GM10847 (cell line): Measurements from ENCODE around the gene SBK3.

ENCODE experiments used
- POLR2A ChIP-seq: IDR thresholded peaks from 2 replicates; pipeline ENCODE4 v1.6.1; 2011; ENCODE audit not compliant: insufficient read length; ENCODE audit errors: extremely low read depth

Gene SBK3

DNA sequence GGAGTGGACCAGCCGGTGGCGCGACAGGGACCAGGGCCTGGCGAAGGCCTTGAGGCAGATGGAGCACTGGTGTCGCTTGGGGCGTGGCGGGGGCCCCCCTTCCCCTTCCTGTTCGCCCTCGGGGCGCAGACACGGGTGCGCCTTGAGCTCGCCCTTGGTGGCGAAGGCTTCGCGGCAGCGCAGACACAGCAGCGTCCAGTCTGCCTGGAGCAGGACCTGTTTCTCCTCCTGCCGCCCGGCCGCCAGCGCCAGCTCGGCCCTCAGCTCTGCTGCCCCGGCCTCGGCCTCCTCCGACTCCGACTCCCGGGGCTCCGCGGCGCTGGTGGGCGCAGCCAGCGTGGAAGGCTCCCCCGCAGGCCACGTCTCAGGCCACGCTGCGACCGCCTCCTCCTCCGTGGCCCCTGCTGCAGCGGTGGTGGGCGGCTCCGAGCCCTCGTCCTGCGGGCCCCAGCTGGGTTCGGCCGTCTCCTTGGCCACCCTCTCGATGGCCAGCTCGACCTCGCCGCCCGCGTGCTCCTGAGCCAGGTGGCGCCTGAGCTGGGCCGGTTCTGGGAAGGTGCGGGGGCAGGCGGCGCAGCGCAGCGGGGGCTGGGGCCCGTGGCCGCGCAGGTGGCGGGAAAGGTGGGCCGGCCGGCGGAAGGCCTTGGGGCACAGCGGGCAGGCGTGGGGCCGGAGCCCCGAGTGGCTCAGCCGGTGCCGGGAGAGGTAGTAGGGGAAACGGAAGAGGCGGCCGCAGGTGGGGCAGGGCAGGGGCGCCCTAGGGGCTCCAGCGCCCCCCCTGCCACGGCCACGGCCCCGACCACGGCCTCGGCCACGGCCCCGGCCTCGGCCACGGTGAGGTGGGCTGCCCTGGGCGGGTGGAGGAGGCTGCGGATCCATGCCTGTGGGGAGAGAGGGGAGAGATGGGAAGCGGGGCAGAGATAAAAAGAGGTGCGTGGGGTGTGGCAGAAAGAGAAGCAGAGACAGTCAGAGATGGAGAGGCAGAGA is 33.7 kb upstream of the SBK3 start:
- TF ChIP-seq POLR2A: no peak

GRCh38 chr19:55578031-55578760 is 32.9 kb upstream of the SBK3 start:
- TF ChIP-seq POLR2A: no peak

DNA sequence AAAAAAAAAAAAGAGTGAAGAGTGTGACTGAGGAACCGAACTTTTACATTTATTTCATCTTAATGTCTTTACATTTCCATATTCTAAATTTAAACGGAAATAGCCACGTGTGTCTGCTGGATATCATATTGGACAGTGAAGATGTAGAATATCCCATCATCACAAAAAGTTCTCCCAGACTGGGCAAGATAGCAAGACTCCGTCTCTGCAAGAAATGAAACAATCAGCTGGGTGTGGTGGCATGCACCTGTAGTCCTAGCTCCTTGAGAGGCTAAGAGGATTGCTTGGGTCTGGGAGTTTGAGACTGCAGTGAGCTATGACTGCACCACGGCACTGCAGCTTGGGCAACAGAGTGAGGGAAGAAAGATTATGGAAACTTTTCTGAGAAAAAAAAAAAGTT is 31.4 kb upstream of the SBK3 start:
- no peak for TF ChIP-seq POLR2A

DNA sequence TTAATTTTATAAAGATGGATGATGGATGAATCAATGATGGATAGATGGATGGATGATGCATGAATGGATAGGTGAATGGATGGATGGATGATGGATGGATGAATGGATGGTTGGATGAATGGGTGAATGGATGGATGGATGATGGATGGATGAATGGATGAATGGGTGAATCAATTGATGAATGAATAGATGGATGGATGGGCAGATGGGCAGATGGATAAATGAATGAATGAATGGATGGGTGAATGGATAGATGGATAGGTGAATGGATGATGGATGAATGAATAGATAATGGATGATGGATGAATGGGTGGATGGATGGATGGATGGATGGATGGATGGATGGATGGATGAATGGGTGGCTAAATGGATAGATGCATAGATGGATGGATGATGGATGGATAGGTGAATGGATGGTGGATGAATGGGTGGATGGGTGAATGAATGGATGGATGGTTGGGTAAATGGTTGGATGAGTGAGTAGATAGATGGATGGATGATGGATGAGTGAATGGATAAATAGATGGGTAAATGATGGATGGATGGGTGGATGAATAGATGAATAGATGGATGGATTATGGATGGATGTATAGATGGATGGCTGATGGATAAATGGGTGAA is 22.5 kb upstream of the SBK3 start:
- no peak for TF ChIP-seq POLR2A

- no peak for TF ChIP-seq POLR2A
Observed at GRCh38 chr19:55566823-55567222, 21.5 kb upstream of the SBK3 start.

GRCh38 chr19:55563261-55563690 is 17.9 kb upstream of the SBK3 start:
- no peak for TF ChIP-seq POLR2A

DNA sequence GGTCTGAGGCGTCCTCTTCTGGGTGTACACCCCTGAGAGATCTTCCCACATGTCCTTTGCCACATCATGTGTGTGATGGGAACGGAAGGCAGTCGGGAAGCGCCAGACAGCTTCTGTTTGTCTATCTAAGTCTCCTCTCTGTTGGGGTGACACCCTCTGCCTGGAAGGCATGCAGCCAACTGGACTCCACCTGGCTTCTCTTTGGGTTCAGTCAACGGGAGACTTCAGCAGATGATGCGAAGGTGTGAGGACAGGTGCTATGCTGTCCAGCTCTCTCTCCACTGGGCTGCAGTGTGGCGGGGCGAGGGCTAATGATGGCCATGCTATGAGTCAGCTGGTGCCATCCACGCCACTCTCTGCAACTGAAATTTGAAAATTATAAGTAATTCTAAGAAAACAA is 14.3 kb upstream of the SBK3 start:
- TF ChIP-seq POLR2A: no peak

GRCh38 chr19:55554741-55555152 is 9.4 kb upstream of the SBK3 start:
- TF ChIP-seq POLR2A: no peak

DNA sequence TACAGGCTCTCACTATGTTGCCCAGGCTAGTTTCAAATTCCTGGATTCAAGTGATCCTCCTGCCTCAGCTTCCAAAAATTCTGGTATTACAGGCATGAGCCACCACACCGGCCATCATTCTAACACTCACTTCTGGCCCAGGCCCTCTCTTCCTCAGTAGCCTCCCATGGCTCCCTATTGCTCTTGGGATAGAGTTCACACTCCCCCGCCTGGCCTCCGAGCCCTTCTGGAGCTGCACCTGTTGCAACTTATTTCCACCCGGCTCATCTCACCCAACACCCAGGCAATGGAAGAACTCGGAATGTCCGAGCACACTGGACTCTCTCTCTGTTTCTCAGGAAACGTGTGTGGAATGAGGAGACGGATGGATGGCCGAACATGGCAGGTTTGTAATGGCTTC is 9.0 kb upstream of the SBK3 start:
- no peak for TF ChIP-seq POLR2A

DNA sequence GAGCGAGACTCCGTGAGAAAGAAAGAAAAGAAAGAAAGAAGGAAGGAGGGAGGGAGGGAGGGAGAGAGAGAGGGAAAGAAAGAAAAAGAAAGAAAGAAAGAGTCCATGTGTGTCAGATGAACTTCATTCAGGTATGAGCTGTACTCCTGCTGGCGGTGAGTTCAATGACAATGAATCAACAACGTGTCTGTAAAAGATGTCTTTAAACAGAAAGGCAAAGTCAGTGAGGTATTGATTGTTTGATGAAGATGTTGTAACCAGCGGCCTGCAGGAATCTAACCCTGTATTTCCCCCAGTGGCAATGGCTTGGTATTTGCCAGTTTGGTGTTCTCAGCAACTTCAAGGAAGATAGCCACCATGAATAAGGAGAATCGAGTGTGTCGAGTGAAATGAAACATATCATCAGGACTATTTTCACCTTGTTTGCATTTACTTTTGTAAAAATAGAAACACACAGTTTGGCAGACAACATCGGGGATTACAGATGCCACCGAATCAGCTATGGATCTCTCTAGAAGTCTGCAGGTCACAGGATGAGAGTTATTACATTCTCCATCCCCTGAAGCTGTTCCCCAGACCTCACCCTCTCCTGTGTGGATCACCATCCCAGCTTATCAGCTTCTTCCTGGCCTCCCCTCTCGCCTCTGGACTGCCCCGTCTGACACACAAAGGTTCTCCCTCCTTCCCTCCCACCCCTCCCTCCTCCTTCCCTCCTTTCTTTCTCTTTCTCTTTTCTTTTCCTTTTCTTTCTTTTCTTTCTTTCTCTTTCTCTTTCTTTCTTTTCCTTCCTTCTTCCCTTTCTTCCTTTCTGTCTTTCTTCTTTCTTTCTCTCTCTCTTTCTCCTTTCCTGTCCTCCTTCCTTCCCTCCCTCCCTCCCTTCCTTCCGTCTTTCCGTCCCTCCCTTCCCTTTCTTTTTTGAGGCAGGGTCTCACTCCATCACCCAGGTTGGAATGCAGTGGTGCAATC is 8.2 kb upstream of the SBK3 start:
- no peak for TF ChIP-seq POLR2A

DNA sequence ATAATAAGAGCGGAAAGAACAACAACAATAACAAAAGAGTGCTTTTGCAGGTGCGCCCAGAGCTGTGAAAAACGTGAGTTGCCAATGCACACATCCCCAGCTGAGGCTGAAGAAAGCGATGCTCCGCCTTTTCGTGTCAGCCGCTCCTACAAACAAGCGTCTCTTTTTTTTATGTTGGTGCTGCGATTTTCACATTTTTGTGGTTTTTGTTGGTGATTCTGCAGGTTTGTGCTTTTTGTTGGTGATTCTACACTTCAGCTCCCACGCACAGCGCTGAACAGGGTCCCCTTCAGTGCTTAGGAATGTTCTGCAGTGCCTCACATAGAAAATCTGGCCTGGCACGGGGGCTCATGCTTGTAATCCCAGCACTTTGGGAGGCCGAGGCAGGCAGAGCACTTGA is 7.3 kb upstream of the SBK3 start:
- no peak for TF ChIP-seq POLR2A

DNA sequence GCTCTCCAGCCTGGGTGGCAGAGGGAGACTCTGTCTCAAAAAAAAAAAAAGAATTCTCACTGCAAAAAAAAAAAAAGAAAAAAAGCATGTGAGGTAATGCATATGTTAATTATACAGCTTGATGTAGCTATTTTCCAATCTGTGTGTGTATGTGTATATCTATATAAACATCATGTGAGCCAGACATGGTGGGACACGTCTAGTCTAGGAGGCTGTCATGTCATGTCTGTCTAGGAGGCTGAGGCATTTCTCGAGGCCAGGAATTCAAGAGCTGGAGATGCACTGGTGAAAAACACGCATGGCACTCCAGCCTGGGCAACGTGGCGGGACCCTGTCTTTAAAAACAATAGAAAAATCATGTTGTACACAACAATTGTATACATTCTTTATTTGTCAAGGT is 6.9 kb upstream of the SBK3 start:
- no peak for TF ChIP-seq POLR2A

DNA sequence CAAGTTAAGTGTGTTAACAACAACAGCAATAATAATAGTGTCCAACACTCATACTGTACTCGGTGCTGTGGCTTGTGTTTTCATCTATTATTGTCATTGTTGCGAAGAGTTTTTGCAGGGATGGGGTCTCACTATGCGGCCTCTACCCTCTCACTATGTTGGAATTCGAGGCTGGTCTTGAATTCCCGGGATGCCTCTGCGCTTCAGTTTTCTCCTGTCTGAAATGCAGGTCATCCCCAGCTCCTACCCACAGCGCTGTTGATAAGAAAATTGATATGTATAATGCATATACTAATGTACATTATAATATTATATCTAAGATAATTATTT is 4.9 kb upstream of the SBK3 start:
- TF ChIP-seq POLR2A: no peak

GRCh38 chr19:55549500-55550320 is 4.4 kb upstream of the SBK3 start:
- TF ChIP-seq POLR2A: no peak
